Subcutaneous adipose tissue (tissue), 4 donors: ENCODE measurements around the gene DOCK7. TPM values are rescaled to one million over a fixed set of nuclear protein-coding genes. Genes with fewer than 3 reads are reported as not detected.

ENCODE experiments used
- CTCF ChIP-seq: fragments of 450-650 bp; IDR thresholded peaks from one replicate; pipeline ENCODE4 v1.5.1; 2016; ENCODE audit warnings: low read depth, mild to moderate bottlenecking, control low read depth, antibody characterized with exemption, moderate library complexity
- total RNA-seq, 4 donors: library from RNA; depleted of rRNA; stranded (reverse); fragments of >200 nt; gene quantifications; one replicate each; pipeline ENCODE4 v1.1.0, GENCODE V29; 2016

DOCK7 gene
- total RNA-seq, 4 donors from 2014 or later = 36.7 to 65.4 (median 59.7) TPM

- TF ChIP-seq CTCF = no peak
Measured at GRCh38 chr1:62585469-62586155, 102.6 kb downstream of the DOCK7 start.

GRCh38 chr1:62573675-62574074, 114.5 kb downstream of the DOCK7 start:
- no peak for TF ChIP-seq CTCF

GRCh38 chr1:62572476-62572875, 115.7 kb downstream of the DOCK7 start:
- TF ChIP-seq CTCF = no peak

GRCh38 chr1:62561306-62561705, 126.9 kb downstream of the DOCK7 start:
- no peak for TF ChIP-seq CTCF

- TF ChIP-seq CTCF = no peak
Measured at GRCh38 chr1:62544570-62544969, 143.6 kb downstream of the DOCK7 start.

- no peak for TF ChIP-seq CTCF
Measured at GRCh38 chr1:62541048-62541447, 147.1 kb downstream of the DOCK7 start.

GRCh38 chr1:62539028-62539447, 149.1 kb downstream of the DOCK7 start:
- no peak for TF ChIP-seq CTCF
